ENCODE results near the gene APP. TPM values are rescaled to one million over a fixed set of nuclear protein-coding genes. Genes with fewer than 3 reads are reported as not detected.

The APP gene
- total and polyA plus RNA-seq, 7 donors, result 71.7 to 355 (median 270) TPM

DNA sequence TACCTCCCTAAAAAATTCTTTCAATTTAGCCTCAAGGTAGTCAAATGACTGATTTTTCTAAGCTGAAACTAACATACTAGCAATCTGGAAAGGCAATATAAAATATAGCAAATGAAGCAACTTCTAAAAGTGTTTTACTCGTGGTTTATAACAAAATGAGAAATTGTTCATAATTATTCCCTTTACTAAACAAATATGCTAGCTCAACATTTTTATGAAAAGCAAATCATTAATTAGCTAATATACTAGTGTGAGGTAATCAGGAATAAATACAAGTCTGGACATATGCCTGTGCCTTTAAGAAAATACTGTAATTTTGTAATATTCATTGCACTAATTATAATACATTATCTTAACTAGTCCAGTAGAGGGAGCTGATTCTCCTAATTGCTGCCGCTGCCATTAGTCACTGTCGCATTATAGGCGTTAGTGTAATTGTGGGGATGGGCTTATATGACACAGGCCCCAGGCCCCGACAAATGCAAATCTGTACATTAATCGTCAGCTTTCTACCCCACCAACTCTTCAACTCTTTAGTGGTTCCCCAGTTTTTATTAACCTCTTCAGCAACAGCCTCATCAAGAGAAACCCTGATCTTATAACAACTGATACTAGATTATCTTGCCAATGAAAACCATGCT lies 274.9 kb downstream of the APP start:
- Histone ChIP-seq H3K36me3 (peaks cover 0 to 18% (median 2%) of the 10 kb centered on the region in 4 donors), H3K4me3 (no peak overlapping the region), H3K27me3 (no peaks in the 10 kb centered on the region), H3K4me1 (peaks cover 0 to 6% (median 0%) of the 10 kb centered on the region in 4 donors), H3K9me3 (no peaks in the 10 kb centered on the region), H3K27ac (no peak overlapping the region)
- no peak for DNase-seq
- intact Hi-C loops (cut with DNase I), result loop anchor here (2.0 to 10.0 kb wide), 2 partner anchors 109 to 275 kb away; partner anchors contain the start of gene APP
- WGBS, 2 donors, result 40 to 43% methylated on average over 6 of the region's 6 CpGs
- no peak for TF ChIP-seq EP300 (IDR thresholded peaks at IDR 0.05)
- peak in 1 of 4 donors; percentile 20 for TF ChIP-seq POLR2AphosphoS5 (IDR thresholded peaks at IDR 0.05)
- no peak for TF ChIP-seq POLR2A (IDR thresholded peaks at IDR 0.05)
- TF ChIP-seq, protein P1, sequence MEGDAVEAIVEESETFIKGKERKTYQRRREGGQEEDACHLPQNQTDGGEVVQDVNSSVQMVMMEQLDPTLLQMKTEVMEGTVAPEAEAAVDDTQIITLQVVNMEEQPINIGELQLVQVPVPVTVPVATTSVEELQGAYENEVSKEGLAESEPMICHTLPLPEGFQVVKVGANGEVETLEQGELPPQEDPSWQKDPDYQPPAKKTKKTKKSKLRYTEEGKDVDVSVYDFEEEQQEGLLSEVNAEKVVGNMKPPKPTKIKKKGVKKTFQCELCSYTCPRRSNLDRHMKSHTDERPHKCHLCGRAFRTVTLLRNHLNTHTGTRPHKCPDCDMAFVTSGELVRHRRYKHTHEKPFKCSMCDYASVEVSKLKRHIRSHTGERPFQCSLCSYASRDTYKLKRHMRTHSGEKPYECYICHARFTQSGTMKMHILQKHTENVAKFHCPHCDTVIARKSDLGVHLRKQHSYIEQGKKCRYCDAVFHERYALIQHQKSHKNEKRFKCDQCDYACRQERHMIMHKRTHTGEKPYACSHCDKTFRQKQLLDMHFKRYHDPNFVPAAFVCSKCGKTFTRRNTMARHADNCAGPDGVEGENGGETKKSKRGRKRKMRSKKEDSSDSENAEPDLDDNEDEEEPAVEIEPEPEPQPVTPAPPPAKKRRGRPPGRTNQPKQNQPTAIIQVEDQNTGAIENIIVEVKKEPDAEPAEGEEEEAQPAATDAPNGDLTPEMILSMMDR (IDR thresholded peaks at IDR 0.05), result peak in 3 of 4 experiments; percentile 13 to 49 (median 45)

DNA sequence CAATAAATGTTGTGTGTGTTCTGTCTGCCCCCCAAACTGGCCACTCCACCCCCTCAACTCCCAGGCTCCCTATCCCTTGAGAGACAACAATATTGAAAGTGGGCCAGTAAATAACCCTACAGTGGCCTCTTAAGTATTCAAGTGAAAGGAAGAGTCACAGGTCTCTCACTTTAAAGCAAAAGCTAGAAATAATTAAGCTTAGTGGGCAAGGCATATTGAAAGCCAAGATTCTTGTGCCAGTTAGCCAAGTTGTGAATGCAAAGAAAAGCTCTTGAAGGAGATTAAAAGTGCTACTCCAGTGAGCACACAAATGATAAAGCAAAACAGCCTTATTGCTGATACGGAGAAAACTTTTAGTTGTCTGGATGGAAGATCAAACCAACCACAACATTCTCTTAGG lies 277.4 kb downstream of the APP start:
- Histone ChIP-seq H3K4me1 (peaks cover 0 to 6% (median 0%) of the 10 kb centered on the region in 4 donors), H3K27me3 (no peaks in the 10 kb centered on the region), H3K4me3 (no peak overlapping the region), H3K36me3 (peaks cover 0 to 30% (median 4%) of the 10 kb centered on the region in 4 donors), H3K27ac (no peak overlapping the region), H3K9me3 (no peaks in the 10 kb centered on the region)
- no peak for DNase-seq
- intact Hi-C loops (cut with DNase I), result loop anchor here (10.0 kb wide), 1 partner anchor 112 kb away; no protein-coding TSS in a partner anchor
- 75 to 97% methylated on average over 1 of the region's 1 CpG for WGBS, 2 donors
- TF ChIP-seq POLR2AphosphoS5 (IDR thresholded peaks at IDR 0.05) (no peak), POLR2A (IDR thresholded peaks at IDR 0.05) (no peak), EP300 (IDR thresholded peaks at IDR 0.05) (no peak)
- TF ChIP-seq, protein P1 (IDR thresholded peaks at IDR 0.05), result no peak

GRCh38 chr21:25891596-25891995 lies 279.0 kb downstream of the APP start:
- Histone ChIP-seq H3K4me1 (peaks cover 0 to 6% (median 0%) of the 10 kb centered on the region in 4 donors), H3K4me3 (no peak overlapping the region), H3K36me3 (peaks cover 4 to 30% (median 5%) of the 10 kb centered on the region in 4 donors), H3K27ac (no peak overlapping the region), H3K9me3 (no peaks in the 10 kb centered on the region), H3K27me3 (no peaks in the 10 kb centered on the region)
- TF ChIP-seq, protein P1 (IDR thresholded peaks at IDR 0.05), result no peak
- TF ChIP-seq POLR2A (IDR thresholded peaks at IDR 0.05) (no peak), POLR2AphosphoS5 (IDR thresholded peaks at IDR 0.05) (no peak), EP300 (IDR thresholded peaks at IDR 0.05) (no peak)
- DNase-seq, result no peak
- WGBS, 2 donors, result 93 to 98% methylated on average over 5 of the region's 5 CpGs
- intact Hi-C loops (cut with DNase I), result loop anchor here (10.0 kb wide), 1 partner anchor 113 kb away; no protein-coding TSS in a partner anchor

- H3K27me3 ChIP-seq, result no peaks in the 10 kb centered on the region
- no peak for DNase-seq
- no peaks in the 10 kb centered on the region for H3K9me3 ChIP-seq
- H3K27ac ChIP-seq, result no peak overlapping the region
- H3K4me3 ChIP-seq, result no peak overlapping the region
- peaks cover 4 to 30% (median 5%) of the 10 kb centered on the region in 4 donors for H3K36me3 ChIP-seq
- H3K4me1 ChIP-seq, result peaks cover 0 to 6% (median 0%) of the 10 kb centered on the region in 4 donors
- intact Hi-C loops (cut with DNase I), result loop anchor here (10.0 kb wide), 1 partner anchor 115 kb away; no protein-coding TSS in a partner anchor
- TF ChIP-seq POLR2AphosphoS5 (IDR thresholded peaks at IDR 0.05) (no peak), EP300 (IDR thresholded peaks at IDR 0.05) (no peak), POLR2A (IDR thresholded peaks at IDR 0.05) (no peak)
- TF ChIP-seq, protein P1 (IDR thresholded peaks at IDR 0.05), result no peak
- WGBS, 2 donors, result 55 to 56% methylated on average over 2 of the region's 2 CpGs
Observed at GRCh38 chr21:25890001-25890400, 280.6 kb downstream of the APP start.
